ENCODE measurements around the gene ATP10A.
"Not testable (repeated sequence)": the region's sequence is repeated elsewhere in the genome, so short reads cannot be mapped to it uniquely, and the experiment has no call there.

Gene ATP10A

GRCh38 chr15:25856059-25856458 is 7.1 kb downstream of the ATP10A start:
- DNase-seq, result not testable (repeated sequence)

DNA sequence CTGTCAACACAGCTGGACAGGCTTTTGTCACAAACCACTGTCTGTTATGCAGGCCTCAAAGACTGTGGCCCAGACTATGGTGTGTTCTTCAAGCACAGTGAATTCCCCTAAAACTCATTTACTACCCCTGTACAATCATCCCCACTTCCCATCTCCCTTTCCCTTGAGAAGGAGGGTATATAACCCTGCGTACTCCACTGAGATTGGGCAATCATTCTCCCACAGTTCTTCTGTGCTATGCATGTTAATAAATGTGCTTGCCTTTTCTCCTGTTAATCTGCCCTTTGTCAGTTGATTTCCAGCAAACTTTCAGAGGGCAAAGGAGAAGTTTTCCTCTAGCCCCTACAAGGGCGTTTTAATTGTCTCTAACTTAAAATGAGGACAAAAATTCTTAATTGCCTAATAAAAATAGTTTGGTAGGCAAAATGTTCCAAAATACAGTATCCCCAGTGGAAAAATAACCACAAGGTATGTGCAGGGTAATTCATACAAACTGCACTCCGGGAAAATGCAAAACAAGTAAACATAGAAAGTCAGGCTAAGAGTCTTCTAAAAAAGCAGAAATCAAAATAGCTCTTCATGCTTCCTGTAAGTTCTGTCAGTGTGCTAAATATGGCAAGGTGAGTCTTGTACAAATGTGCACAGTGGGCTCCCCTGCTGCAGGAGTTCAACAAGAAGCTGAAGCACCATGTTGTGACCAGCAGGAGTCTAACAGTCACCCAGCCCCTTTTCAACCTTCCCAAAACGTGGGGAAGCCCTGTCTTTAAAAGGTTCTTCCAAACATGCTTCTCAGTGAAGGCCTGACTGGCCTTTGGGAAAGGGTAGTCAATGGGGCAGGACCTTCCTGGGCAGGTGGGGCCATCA is 10.2 kb downstream of the ATP10A start:
- DNase-seq, result no peak

More at GRCh38 chr15:25856059-25856458, 7.1 kb downstream of the ATP10A start:
- ATAC-seq, result not testable (repeated sequence)

GRCh38 chr15:25852027-25852426 is 11.1 kb downstream of the ATP10A start:
- ATAC-seq (no peak), DNase-seq (no peak)

More for the DNA sequence above, 10.2 kb downstream of the ATP10A start:
- ATAC-seq, result no peak

GRCh38 chr15:25850154-25851111 is 12.7 kb downstream of the ATP10A start:
- DNase-seq (peak; percentile 76), ATAC-seq (peak; percentile 83)

GRCh38 chr15:25849157-25849921 is 13.8 kb downstream of the ATP10A start:
- ATAC-seq (peak; percentile 16), DNase-seq (no peak)

- DNase-seq (no peak), ATAC-seq (no peak)
Observed at GRCh38 chr15:25848784-25849156, 14.4 kb downstream of the ATP10A start.

DNA sequence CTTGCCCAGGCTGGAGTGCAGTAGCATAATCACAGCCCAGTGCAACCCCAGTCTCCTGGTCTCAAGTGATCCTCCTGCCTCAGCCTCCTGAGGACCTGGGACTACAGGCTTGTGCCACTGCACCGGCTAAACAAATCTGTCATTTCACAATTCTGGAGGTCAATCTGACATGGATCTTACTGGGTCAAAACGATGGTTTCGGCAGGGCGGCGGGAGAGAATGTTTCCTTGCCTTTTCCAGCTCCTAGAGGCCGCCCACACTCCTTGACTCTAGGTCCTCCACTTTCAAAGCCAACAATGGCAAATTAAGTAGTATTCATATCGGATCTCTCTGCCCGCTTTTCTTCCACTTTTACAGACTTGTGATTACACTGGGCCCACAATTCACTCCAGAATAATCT is 14.8 kb downstream of the ATP10A start:
- ATAC-seq (no peak), DNase-seq (no peak)

DNA sequence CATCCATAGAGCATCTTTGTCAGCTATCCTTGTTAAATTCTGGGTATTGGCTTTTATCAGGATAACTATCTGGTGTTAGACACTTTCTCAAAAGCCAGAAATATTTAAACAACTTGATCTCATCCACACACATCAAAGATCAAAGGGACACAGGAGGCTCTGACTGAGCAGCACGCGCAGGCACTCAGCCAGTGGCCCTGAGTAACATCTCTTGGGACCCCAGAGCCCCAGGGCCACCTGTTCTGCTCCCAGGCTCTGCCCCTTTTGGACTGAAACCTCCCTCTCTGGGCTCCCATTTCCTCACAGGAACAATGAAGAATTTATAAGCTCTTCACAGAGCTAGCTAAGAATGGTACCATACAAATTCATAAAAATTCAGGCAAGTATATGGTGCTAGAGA is 16.1 kb downstream of the ATP10A start:
- ATAC-seq, result no peak
- DNase-seq, result no peak

DNA sequence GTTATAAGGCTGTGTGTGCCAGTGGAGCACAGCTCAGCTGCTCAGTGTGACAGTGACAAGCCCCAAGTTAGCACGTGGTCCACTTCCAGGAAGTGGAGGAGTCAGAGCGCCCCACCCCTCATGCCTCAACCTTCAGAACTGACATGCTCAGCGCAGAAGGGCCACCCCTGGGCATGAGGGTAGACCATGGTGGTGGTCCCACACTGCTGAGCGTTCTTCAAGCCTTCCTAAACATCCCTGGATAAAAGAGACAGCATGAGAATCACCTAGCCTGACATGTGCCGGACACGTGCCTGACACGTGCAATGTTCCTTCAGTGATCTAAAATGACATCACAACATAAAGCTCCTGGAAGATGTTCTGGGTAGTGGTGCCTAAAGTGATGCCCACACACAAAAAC is 16.8 kb downstream of the ATP10A start:
- DNase-seq, result peak; percentile 66
- ATAC-seq, result peak; percentile 38

GRCh38 chr15:25844981-25845680 is 18.0 kb downstream of the ATP10A start:
- ATAC-seq, result no peak

DNA sequence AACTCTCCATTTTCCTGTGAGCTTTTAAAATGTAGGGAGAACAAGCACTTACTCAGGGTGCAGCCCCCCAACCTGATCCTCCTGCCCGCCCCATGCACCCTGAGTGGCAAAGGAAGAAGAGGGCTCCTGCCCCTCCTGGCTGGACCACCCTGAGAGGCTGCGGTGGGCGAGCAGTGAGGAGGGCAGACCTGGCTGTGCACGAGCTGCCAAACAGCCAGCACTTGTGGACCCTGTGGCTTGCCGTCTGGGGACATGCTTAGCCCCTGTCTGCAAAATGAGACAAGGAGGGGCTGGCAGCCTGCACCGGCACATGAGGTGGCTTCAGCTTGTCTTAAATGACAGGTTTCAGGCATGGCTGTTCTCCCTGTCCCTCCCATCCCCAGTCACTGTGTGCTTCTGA is 18.6 kb downstream of the ATP10A start:
- no peak for ATAC-seq
- no peak for DNase-seq

More at GRCh38 chr15:25844981-25845680, 18.0 kb downstream of the ATP10A start:
- DNase-seq, result no peak

DNA sequence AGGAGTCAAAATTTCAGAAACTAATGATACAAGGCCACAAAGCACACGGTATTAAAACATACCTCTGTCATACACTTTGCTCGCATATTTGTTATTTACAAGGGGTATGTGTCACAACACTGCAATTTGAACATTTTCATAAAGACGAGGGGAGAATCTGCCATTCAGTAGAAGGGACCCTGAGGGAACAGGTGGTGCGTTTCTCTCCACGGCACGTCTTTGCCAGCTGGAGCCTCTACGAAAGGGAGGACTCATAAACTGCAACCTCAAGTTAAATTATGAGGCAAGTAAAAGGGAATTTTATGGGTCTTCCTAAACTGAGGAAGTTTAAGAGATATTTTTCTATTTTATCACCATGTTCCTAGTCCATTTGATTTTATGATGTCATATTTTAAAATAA is 19.1 kb downstream of the ATP10A start:
- ATAC-seq (no peak), DNase-seq (no peak)

- no peak for DNase-seq
- no peak for ATAC-seq
Observed at GRCh38 chr15:25839638-25840156, 23.4 kb downstream of the ATP10A start.

DNA sequence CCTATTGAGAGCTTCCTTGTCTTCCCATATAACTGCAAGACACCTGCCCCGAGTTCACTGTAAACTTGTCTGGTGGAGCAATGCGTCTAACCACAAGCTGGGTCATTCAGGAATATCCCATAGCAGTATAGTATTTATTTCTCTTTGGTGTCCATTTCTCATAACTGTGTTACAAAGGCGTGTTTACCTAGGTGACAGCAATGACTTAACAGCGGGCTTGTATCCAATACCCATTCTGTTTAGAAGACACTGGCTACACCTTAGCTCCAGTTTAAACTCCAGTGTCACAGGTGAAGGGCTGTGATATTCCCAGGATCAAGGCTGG is 24.3 kb downstream of the ATP10A start:
- DNase-seq, result no peak
- ATAC-seq, result no peak

DNA sequence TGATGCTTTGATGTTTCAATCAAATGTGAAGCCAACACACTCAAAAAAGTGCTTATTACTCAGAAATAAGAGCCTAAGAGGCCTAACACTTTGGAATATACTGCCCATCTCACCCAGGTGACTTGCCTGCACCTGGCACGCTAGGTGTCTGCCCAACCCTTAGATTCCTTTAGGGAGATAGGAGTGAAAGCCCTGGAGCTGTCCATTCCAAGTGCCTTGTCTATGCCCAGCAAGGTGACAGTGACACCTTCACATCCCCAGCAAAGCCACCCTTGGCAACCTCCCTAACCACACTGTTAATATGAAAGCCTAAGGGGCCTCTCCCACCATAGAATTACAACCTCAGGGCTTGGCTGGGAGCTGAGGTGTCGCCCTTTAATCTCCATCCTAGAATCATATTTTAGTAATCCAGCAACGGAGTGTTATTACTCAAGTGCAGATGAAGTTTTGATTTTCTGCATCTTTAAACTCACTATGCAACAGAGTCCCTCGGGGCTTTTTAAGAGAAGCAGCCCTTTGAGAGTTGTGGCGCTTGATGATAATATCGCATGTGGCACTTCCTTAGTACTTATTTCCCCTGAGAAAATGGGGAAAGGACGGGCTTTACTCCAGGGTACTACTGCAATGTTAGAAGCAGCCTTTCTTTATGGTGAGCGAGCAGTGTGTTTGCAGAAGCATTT is 24.8 kb downstream of the ATP10A start:
- no peak for DNase-seq
- ATAC-seq, result peak; percentile 81

GRCh38 chr15:25832158-25832557 is 31.0 kb downstream of the ATP10A start:
- ATAC-seq (peak; percentile 96), DNase-seq (no peak)

DNA sequence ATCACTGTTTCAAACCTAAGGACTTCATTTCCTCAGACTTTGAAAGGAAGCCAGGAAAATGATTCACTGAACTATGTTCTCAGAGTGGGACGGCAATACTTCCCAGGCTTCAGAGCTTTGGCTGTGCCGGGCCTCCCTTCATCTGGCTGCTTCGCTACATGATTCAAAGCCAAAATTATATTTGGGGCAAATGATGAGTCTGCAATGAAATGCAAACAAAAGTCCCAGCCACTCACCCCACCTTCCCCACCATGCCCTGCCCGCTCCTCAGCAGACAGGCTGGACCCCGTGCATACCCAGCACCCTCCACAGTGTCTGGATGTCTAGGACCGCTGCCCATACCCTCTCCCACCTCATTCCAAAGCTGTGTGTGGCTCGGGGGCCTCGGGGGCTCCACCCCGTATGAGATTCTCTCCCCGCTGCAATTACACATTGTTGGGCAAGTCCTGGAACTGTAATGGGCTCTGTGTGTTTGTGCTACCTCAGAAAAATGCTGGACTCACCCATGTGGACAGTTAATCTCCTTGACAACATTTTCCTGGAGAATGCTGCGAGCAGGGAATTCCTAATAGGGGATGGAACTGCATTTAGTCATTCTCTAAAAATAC is 32.2 kb downstream of the ATP10A start:
- ATAC-seq (no peak), DNase-seq (no peak)

GRCh38 chr15:25829073-25829472 is 34.1 kb downstream of the ATP10A start:
- DNase-seq (no peak), ATAC-seq (no peak)

DNA sequence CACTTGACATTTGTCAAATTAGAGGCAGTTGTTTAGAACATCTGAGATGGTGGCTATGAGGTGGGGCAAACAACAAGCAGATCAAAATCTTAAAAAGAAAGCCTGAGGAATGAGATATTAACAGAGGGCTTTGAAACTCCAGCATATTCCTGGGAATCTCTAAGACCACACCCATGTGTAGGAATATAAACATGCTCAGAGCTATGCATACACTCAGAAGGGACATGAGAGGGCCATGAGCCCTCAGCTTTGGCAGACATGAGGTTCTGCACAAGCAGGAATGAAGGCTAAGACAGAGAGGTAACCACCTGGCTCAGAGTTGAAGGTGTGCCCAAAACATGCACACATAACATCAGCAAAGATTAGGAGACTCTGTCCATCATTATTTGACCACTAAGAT is 37.9 kb downstream of the ATP10A start:
- no peak for ATAC-seq
- DNase-seq, result no peak

- ATAC-seq, result no peak
- no peak for DNase-seq
Observed at GRCh38 chr15:25824618-25825017, 38.5 kb downstream of the ATP10A start.
